K562 (cell line): ENCODE results near the gene PCDHGA12. TPM values are rescaled to one million over a fixed set of nuclear protein-coding genes. Genes with fewer than 3 reads are reported as not detected.
A peak's percentile ranks its signal among the peaks of the same experiment; 100 is the strongest.

Source experiments
- ATAC-seq: fragments of 200-7000 bp; cut with Tn5 transposase; 3 replicates; pipeline ENCODE4 v1.9.1; 2020; ENCODE audit warnings: moderate library complexity
- BruUV-seq: library from RNA; stranded (reverse); fragments of 400-500 nt; replicated peaks from 2 replicates; lab custom pipeline; 2021; lab: Mats Ljungman, UMichigan
- CTCF ChIA-PET: fragments of 300-600 bp; formaldehyde crosslinking; extraction: SDS; loops from one replicate; lab custom pipeline; 2021; ENCODE audit warnings: low intra/inter-chr PET ratio; lab: Yijun Ruan, JAX
- POLR2A ChIA-PET: fragments of 300-600, 350-650 bp; sonication (Branson Sonifier 250); formaldehyde crosslinking; extraction: SDS; loops from one replicate; lab custom pipeline; 2021; ENCODE audit warnings: antibody characterized with exemption, inconsistent platforms; lab: Yijun Ruan, JAX
- DNase-seq, 4 experiments: peaks; one replicate each; pipeline versions ENCODE4 v3.0.0 to v3.0.0-alpha.2; 2011 to 2018; ENCODE audit warnings: low spot score in 3 of 4, mixed read lengths in 3 of 4; ENCODE audit errors: extremely low read depth in 1 of 4
- FAIRE-seq: peaks from 2 replicates; lab custom pipeline; 2011; peaks lifted over from hg19 to GRCh38; lab: Jason Lieb, UNC
- H2AFZ ChIP-seq: 2 replicates; pipeline ENCODE4 v1.6.0; 2011; ENCODE audit warnings: low read depth, low read length, control low read depth, inconsistent platforms
- H3K27ac ChIP-seq: fragments of 200-600 bp; 3 replicates; pipeline ENCODE4 v1.8.0; 2011; ENCODE audit warnings: low read depth, mild to moderate bottlenecking, control low read depth, inconsistent platforms, low read length, moderate library complexity, mixed read lengths; ENCODE audit errors: extremely low read depth
- H3K27me3 ChIP-seq, 2 experiments: fragments of 300-600 bp in 1 of 2; 2 replicates in 1 of 2; 3 replicates in 1 of 2; pipeline versions ENCODE4 v1.6.0 to v1.8.0; 2011; ENCODE audit warnings: inconsistent platforms in 2 of 2, low read length in 2 of 2, mild to moderate bottlenecking in 1 of 2, mixed read lengths in 1 of 2, moderate library complexity in 1 of 2; ENCODE audit not compliant: control insufficient read depth in 2 of 2, insufficient read depth in 2 of 2
- H3K36me3 ChIP-seq: fragments of 300-600 bp; 3 replicates; pipeline ENCODE4 v1.8.0; 2011; ENCODE audit warnings: mild to moderate bottlenecking, low read length, inconsistent platforms; ENCODE audit not compliant: control insufficient read depth, insufficient read depth
- H3K4me1 ChIP-seq, 2 experiments: fragments of 200-600 bp in 1 of 2; replicated peaks in 1 of 2; 2 replicates in 1 of 2; 3 replicates in 1 of 2; pipeline versions ENCODE4 v1.5.1 to v1.8.0; 2011; ENCODE audit warnings: inconsistent platforms in 2 of 2, low read length in 2 of 2, mild to moderate bottlenecking in 1 of 2, mixed read lengths in 1 of 2, moderate library complexity in 1 of 2; ENCODE audit not compliant: control insufficient read depth in 2 of 2, insufficient read depth in 2 of 2
- H3K4me2 ChIP-seq: 2 replicates; pipeline ENCODE4 v1.6.1; 2011; ENCODE audit warnings: low read length, control low read depth, inconsistent platforms, mixed read lengths; ENCODE audit not compliant: insufficient read depth
- H3K4me3 ChIP-seq: fragments of 200-600 bp; sonication (generic), shearing (Covaris generic); 2 replicates; pipeline ENCODE4 v1.5.1; 2016; ENCODE audit warnings: control low read depth, inconsistent platforms
- H3K79me2 ChIP-seq: fragments of 200-600 bp; 3 replicates; pipeline ENCODE4 v1.8.0; 2011; ENCODE audit warnings: low read length, inconsistent platforms; ENCODE audit not compliant: control insufficient read depth, insufficient read depth
- H3K9ac ChIP-seq, 2 experiments: 2 replicates each; pipeline versions ENCODE4 v1.6.0 to v1.6.1; 2011; ENCODE audit warnings: low read depth in 2 of 2, low read length in 2 of 2, control low read depth in 1 of 2, inconsistent platforms in 1 of 2, mild to moderate bottlenecking in 1 of 2, mixed read lengths in 1 of 2; ENCODE audit not compliant: insufficient read depth in 1 of 2
- H3K9me1 ChIP-seq: one replicate; pipeline ENCODE4 v1.6.0; 2011; ENCODE audit warnings: inconsistent platforms, mild to moderate bottlenecking, low read length, moderate library complexity; ENCODE audit not compliant: control insufficient read depth, insufficient read depth
- H3K9me3 ChIP-seq: replicated peaks from 2 replicates; pipeline ENCODE4 v1.5.1; 2011; ENCODE audit warnings: low read depth, low read length, inconsistent platforms; ENCODE audit not compliant: control insufficient read depth, insufficient read depth
- H4K20me1 ChIP-seq: replicated peaks from 2 replicates; pipeline ENCODE4 v1.6.1; 2011; ENCODE audit warnings: low read length, inconsistent platforms, mixed read lengths; ENCODE audit not compliant: control insufficient read depth, insufficient read depth
- NFE2L1 ChIP-seq: fragments of 450-650 bp; IDR thresholded peaks from 2 replicates; pipeline ENCODE4 v1.6.1; 2016; ENCODE audit warnings: missing genetic modification characterization, low read depth, mild to moderate bottlenecking, missing compliant biosample characterization, moderate library complexity, borderline replicate concordance
- SIX5 ChIP-seq, 2 experiments: IDR thresholded peaks; 2 replicates each; pipeline ENCODE4 v1.6.1; 2011; ENCODE audit warnings: low read length in 2 of 2, borderline replicate concordance in 1 of 2, low read depth in 1 of 2, mild to moderate bottlenecking in 1 of 2, moderate library complexity in 1 of 2; ENCODE audit not compliant: insufficient read depth in 1 of 2
- YBX1 ChIP-seq: fragments of 450-650 bp; IDR thresholded peaks from 2 replicates; pipeline ENCODE4 v1.7.1; 2016; ENCODE audit warnings: mild to moderate bottlenecking
- WGBS: fragments of 100-300 bp; shearing (Covaris generic); methylation state at CpG from one replicate; pipeline ENCODE4 v1.1.6; 2016; ENCODE audit warnings: low coverage, mixed read lengths; ENCODE audit not compliant: insufficient coverage; ENCODE audit errors: missing lambda C conversion rate; 5-methylcytosine and 5-hydroxymethylcytosine counted together
- in situ Hi-C: fragments of 300-500 bp; cut with MboI; formaldehyde crosslinking; loops from 4 replicates; pipeline ENCODE4 v1.15.0; 2018; ENCODE audit warnings: inconsistent platforms, mixed read lengths
- intact Hi-C: fragments of 100-400 bp; cut with micrococcal nuclease; formaldehyde crosslinking; loops from 2 replicates; pipeline ENCODE4 v1.14.2; 2022
- polyA plus RNA-seq, 8 experiments: library from polyadenylated mRNA; depleted of rRNA in 4 of 8; stranded (reverse) in 5 of 8; unstranded in 3 of 8; fragments of >200 nt; fragmentation: Nextera tagmentation in 2 of 8; fragmentation: Illumina TruSeq in 1 of 8; extraction: Ambion mirVana in 2 of 8; extraction: Trizol in 1 of 8; gene quantifications; 2 replicates each; pipeline versions ENCODE4 v1.2.1 to v1.2.3, GENCODE V29; 2011 to 2014; ENCODE audit warnings: inconsistent platforms in 1 of 8, missing spikeins in 1 of 8
- total RNA-seq, 7 experiments: library from RNA; depleted of rRNA in 6 of 7; stranded (reverse); fragments of >200 nt in 6 of 7; fragmentation: Illumina TruSeq in 2 of 7; extraction: Trizol in 2 of 7; gene quantifications; 2 replicates each; pipeline versions ENCODE4 v1.2.1 to v1.2.3, GENCODE V29; 2011 to 2021; ENCODE audit warnings: low replicate concordance in 1 of 7
- TF ChIP-seq, protein P1 (sequence below): sonication (generic); formaldehyde crosslinking; IDR thresholded peaks from 2 replicates; pipeline ENCODE4 v1.8.1; 2023; ENCODE audit warnings: mild to moderate bottlenecking, missing genetic modification reagents
- TF ChIP-seq, protein P2 (sequence below): fragments of 250-450 bp; sonication (Bioruptor Pico); IDR thresholded peaks from 2 replicates; pipeline ENCODE4 v1.9.0; 2021; ENCODE audit warnings: mild to moderate bottlenecking, inconsistent platforms
- TF ChIP-seq, protein P3 (sequence below): fragments of 200-600 bp; sonication (generic); IDR thresholded peaks from one replicate; pipeline ENCODE4 v1.6.1; 2012; ENCODE audit warnings: mild to moderate bottlenecking, low read depth, low read length, inconsistent platforms

The PCDHGA12 gene
- total and polyA plus RNA-seq, 9 of the 15 experiments (the other 6 are each of a cell fraction or from before 2014, with no cell fraction given), result 0.03 TPM; not detected in 8

DNA sequence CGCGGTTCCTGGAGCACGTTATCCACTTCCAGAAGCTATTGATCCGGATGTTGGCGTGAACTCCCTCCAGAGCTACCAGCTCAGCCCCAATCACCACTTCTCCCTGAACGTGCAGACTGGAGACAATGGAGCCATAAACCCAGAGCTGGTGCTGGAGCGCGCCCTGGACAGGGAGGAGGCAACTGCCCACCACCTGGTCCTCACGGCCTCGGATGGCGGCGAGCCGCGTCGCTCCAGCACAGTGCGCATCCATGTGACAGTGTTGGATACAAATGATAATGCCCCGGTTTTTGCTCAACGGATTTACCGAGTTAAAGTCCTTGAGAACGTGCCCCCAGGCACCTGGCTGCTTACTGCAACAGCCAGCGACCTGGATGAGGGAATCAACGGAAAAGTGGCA is 26.9 kb upstream of the PCDHGA12 start:
- intact Hi-C loops (no loop called here), in situ Hi-C loops (no loop called here)
- H3K4me2 ChIP-seq, result no peak overlapping the region
- FAIRE-seq (no peak), ATAC-seq (peak; percentile 34; the same call in 1 of the 3 replicates), DNase-seq (no peak)
- no peaks in the 10 kb centered on the region for H3K79me2 ChIP-seq
- no peak overlapping the region for H3K4me3 ChIP-seq
- H2AFZ ChIP-seq, result no peak overlapping the region
- H3K9me3 ChIP-seq, result peaks cover 2% of the 10 kb centered on the region; the same call in 1 of the 2 replicates
- H3K27ac ChIP-seq, result no peak overlapping the region
- ChIA-PET POLR2A (no interaction called here), CTCF (interaction anchor here (2.1 kb wide), 1 partner anchor 161 kb away, joined by 10 read pairs; no protein-coding TSS in a partner anchor)
- no peak overlapping the region for H3K9ac ChIP-seq
- WGBS, result 1% methylated on average over 20 of the region's 22 CpGs
- peaks cover 0 to 12% of the 10 kb centered on the region in 2 experiments; a peak in 3 of 5 replicates for H3K4me1 ChIP-seq
- H3K27me3 ChIP-seq, result peaks cover 3 to 30% of the 10 kb centered on the region in 2 experiments; a peak in 3 of 5 replicates
- BruUV-seq, result no TSS peak
- H3K9me1 ChIP-seq, result no peaks in the 10 kb centered on the region
- H4K20me1 ChIP-seq, result no peaks in the 10 kb centered on the region
- H3K36me3 ChIP-seq, result no peaks in the 10 kb centered on the region
- TF ChIP-seq YBX1 (no peak), NFE2L1 (tag) (no peak), SIX5 (IDR thresholded peaks at IDR 0.05; ENCODE audit: borderline replicate concordance in 1 of 2, insufficient read depth in 1 of 2, low read depth in 1 of 2, low read length in 2 of 2) (no peak)
- TF ChIP-seq, protein P1, sequence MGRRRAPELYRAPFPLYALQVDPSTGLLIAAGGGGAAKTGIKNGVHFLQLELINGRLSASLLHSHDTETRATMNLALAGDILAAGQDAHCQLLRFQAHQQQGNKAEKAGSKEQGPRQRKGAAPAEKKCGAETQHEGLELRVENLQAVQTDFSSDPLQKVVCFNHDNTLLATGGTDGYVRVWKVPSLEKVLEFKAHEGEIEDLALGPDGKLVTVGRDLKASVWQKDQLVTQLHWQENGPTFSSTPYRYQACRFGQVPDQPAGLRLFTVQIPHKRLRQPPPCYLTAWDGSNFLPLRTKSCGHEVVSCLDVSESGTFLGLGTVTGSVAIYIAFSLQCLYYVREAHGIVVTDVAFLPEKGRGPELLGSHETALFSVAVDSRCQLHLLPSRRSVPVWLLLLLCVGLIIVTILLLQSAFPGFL (CRISPR knock-in tag), result no peak
- TF ChIP-seq, protein P2, sequence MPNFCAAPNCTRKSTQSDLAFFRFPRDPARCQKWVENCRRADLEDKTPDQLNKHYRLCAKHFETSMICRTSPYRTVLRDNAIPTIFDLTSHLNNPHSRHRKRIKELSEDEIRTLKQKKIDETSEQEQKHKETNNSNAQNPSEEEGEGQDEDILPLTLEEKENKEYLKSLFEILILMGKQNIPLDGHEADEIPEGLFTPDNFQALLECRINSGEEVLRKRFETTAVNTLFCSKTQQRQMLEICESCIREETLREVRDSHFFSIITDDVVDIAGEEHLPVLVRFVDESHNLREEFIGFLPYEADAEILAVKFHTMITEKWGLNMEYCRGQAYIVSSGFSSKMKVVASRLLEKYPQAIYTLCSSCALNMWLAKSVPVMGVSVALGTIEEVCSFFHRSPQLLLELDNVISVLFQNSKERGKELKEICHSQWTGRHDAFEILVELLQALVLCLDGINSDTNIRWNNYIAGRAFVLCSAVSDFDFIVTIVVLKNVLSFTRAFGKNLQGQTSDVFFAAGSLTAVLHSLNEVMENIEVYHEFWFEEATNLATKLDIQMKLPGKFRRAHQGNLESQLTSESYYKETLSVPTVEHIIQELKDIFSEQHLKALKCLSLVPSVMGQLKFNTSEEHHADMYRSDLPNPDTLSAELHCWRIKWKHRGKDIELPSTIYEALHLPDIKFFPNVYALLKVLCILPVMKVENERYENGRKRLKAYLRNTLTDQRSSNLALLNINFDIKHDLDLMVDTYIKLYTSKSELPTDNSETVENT, result no peak
- TF ChIP-seq, protein P3, sequence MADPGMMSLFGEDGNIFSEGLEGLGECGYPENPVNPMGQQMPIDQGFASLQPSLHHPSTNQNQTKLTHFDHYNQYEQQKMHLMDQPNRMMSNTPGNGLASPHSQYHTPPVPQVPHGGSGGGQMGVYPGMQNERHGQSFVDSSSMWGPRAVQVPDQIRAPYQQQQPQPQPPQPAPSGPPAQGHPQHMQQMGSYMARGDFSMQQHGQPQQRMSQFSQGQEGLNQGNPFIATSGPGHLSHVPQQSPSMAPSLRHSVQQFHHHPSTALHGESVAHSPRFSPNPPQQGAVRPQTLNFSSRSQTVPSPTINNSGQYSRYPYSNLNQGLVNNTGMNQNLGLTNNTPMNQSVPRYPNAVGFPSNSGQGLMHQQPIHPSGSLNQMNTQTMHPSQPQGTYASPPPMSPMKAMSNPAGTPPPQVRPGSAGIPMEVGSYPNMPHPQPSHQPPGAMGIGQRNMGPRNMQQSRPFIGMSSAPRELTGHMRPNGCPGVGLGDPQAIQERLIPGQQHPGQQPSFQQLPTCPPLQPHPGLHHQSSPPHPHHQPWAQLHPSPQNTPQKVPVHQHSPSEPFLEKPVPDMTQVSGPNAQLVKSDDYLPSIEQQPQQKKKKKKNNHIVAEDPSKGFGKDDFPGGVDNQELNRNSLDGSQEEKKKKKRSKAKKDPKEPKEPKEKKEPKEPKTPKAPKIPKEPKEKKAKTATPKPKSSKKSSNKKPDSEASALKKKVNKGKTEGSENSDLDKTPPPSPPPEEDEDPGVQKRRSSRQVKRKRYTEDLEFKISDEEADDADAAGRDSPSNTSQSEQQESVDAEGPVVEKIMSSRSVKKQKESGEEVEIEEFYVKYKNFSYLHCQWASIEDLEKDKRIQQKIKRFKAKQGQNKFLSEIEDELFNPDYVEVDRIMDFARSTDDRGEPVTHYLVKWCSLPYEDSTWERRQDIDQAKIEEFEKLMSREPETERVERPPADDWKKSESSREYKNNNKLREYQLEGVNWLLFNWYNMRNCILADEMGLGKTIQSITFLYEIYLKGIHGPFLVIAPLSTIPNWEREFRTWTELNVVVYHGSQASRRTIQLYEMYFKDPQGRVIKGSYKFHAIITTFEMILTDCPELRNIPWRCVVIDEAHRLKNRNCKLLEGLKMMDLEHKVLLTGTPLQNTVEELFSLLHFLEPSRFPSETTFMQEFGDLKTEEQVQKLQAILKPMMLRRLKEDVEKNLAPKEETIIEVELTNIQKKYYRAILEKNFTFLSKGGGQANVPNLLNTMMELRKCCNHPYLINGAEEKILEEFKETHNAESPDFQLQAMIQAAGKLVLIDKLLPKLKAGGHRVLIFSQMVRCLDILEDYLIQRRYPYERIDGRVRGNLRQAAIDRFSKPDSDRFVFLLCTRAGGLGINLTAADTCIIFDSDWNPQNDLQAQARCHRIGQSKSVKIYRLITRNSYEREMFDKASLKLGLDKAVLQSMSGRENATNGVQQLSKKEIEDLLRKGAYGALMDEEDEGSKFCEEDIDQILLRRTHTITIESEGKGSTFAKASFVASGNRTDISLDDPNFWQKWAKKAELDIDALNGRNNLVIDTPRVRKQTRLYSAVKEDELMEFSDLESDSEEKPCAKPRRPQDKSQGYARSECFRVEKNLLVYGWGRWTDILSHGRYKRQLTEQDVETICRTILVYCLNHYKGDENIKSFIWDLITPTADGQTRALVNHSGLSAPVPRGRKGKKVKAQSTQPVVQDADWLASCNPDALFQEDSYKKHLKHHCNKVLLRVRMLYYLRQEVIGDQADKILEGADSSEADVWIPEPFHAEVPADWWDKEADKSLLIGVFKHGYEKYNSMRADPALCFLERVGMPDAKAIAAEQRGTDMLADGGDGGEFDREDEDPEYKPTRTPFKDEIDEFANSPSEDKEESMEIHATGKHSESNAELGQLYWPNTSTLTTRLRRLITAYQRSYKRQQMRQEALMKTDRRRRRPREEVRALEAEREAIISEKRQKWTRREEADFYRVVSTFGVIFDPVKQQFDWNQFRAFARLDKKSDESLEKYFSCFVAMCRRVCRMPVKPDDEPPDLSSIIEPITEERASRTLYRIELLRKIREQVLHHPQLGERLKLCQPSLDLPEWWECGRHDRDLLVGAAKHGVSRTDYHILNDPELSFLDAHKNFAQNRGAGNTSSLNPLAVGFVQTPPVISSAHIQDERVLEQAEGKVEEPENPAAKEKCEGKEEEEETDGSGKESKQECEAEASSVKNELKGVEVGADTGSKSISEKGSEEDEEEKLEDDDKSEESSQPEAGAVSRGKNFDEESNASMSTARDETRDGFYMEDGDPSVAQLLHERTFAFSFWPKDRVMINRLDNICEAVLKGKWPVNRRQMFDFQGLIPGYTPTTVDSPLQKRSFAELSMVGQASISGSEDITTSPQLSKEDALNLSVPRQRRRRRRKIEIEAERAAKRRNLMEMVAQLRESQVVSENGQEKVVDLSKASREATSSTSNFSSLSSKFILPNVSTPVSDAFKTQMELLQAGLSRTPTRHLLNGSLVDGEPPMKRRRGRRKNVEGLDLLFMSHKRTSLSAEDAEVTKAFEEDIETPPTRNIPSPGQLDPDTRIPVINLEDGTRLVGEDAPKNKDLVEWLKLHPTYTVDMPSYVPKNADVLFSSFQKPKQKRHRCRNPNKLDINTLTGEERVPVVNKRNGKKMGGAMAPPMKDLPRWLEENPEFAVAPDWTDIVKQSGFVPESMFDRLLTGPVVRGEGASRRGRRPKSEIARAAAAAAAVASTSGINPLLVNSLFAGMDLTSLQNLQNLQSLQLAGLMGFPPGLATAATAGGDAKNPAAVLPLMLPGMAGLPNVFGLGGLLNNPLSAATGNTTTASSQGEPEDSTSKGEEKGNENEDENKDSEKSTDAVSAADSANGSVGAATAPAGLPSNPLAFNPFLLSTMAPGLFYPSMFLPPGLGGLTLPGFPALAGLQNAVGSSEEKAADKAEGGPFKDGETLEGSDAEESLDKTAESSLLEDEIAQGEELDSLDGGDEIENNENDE, result no peak
